Astrocyte of the cerebellum (primary cell): Measurements from ENCODE around the gene AMPH.

ENCODE experiments used
- DNase-seq: peaks from one replicate; pipeline ENCODE4 v3.0.0-alpha.2; 2011; ENCODE audit warnings: low read depth
- H3K4me3 ChIP-seq: 2 replicates; pipeline ENCODE4 v1.5.1; 2011; ENCODE audit warnings: mild to moderate bottlenecking, low read depth, low read length, moderate library complexity
- CTCF ChIP-seq: IDR thresholded peaks from 2 replicates; pipeline ENCODE4 v1.5.1; 2012; ENCODE audit warnings: low read length, low read depth, moderate library complexity, mild to moderate bottlenecking; ENCODE audit errors: missing control alignments
- in situ Hi-C: cut with HindIII; loops from 2 replicates; pipeline ENCODE4 v1.10.0; 2017; ENCODE audit warnings: low sequenced_read_pairs

The AMPH gene

GRCh38 chr7:38525857-38526256, 105.3 kb downstream of the AMPH start:
- H3K4me3 ChIP-seq, result no peak overlapping the region
- in situ Hi-C loops, result no loop called here
- TF ChIP-seq CTCF, result no peak
- DNase-seq, result no peak

GRCh38 chr7:38524786-38525185, 106.4 kb downstream of the AMPH start:
- no peak for TF ChIP-seq CTCF
- peak; percentile 27 for DNase-seq
- H3K4me3 ChIP-seq, result no peak overlapping the region
- in situ Hi-C loops, result no loop called here

GRCh38 chr7:38520741-38521140, 110.4 kb downstream of the AMPH start:
- in situ Hi-C loops, result no loop called here
- TF ChIP-seq CTCF, result no peak
- no peak overlapping the region for H3K4me3 ChIP-seq
- no peak for DNase-seq

- no peak for TF ChIP-seq CTCF
- in situ Hi-C loops, result no loop called here
- no peak overlapping the region for H3K4me3 ChIP-seq
- DNase-seq, result no peak
Observed at GRCh38 chr7:38518541-38518940, 112.6 kb downstream of the AMPH start.

GRCh38 chr7:38512704-38513103, 118.5 kb downstream of the AMPH start:
- no peak for DNase-seq
- in situ Hi-C loops, result no loop called here
- no peak overlapping the region for H3K4me3 ChIP-seq
- no peak for TF ChIP-seq CTCF

- in situ Hi-C loops, result no loop called here
Observed at GRCh38 chr7:38512291-38512690, 118.9 kb downstream of the AMPH start.

More at GRCh38 chr7:38512291-38512690, 118.9 kb downstream of the AMPH start:
- H3K4me3 ChIP-seq, result no peak overlapping the region
- TF ChIP-seq CTCF, result no peak
- DNase-seq, result no peak
